KBM-7 (cell line): Measurements from ENCODE around the gene VNN1.
"Not testable (repeated sequence)": the region's sequence is repeated elsewhere in the genome, so short reads cannot be mapped to it uniquely, and the experiment has no call there.

Source experiments
- DNase-seq: peaks from one replicate; pipeline ENCODE4 v3.0.0-alpha.2; 2015
- in situ Hi-C: fragments of 300-500 bp; cut with MboI; formaldehyde crosslinking; loops from 2 replicates; pipeline ENCODE4 v1.14.3; 2020; ENCODE audit warnings: low sequenced_read_pairs, low pct_unique_long_range_greater_than_20kb, mixed read lengths

The VNN1 gene

DNA sequence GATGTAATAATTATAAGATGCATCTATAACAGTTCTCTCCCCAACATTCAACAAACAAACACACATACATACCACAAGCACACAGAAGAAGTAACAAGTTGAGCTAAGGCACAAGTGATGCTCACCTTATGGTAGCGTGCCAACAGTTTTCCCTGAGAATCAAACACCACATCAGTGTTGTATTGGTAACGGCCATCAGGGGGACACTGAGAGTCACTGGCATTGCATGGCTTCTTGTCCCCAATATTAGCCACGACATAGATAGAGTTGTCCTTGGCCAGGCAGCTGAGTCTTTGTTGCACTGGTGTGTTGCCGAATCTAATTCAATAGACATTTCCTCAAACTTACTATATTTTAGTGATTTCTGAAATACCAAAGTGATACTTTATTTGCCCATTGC, 14.8 kb upstream of the VNN1 start:
- in situ Hi-C loops = no loop called here
- no peak for DNase-seq

DNA sequence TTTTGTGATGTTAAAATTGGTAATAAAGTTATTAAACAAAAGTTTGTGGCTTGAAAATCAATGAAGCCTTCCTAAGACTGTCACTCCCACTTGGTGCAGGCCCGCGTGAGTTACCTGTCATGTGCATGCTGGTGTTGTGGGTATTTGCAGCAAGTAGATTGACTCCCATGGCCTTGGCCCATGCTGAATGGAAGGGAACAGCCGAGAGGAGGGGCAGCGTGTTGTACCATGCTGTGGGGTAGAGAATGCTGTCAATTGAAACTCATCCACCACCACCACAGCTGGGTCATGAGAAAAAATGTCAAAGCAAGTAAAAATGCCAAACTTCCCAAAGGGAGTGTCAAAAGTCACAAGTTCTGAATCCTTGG, 12.7 kb upstream of the VNN1 start:
- in situ Hi-C loops = no loop called here
- DNase-seq = no peak

DNA sequence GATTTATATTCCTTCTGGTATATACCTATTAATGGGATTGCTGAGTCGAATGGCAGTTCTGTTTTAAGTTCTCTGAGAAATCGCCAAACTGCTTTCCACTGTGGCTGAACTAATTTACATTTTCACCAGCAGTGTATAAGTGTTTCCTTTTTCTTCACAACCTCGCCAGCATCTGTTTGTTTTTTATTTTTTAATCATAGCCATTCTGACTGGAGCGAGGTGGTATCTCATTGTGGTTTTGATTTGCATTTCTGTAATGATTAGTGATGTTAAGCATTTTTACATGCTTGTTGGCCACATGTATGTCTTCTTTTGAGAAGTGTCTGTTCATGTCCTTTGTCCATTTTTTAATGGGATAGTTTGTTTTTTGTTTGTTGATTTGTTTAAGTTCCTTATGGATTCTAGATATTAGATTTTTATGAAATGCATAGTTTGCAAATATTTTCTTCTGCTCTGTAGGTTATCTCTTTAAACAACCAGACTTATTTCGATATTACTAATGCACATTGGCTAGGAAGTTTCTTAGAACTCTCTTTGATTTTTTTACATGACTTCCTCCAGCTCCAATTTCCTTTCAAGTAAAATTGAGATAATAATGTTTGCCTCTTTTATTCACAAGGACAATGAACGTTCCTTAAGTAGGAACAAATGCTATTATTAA, 12.2 kb upstream of the VNN1 start:
- in situ Hi-C loops = no loop called here
- no peak for DNase-seq

DNA sequence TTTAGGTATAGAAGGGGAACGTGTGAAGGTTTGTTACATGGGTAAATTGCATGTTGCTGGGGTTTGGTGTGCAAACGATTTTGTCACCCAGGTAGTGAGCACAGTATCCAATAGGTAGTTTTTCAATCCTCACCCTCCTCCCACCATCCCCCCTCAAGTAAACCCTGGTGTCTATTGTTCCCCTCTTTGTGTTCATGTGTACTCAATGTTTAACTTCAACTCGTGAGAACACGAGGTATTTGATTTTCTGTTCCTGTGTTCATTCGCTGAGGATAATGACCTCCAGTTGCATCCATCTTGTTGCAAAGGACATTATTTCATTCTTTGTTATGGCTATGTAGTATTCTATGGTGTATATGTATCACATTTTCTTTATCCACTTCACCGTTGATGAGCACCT, 11.6 kb upstream of the VNN1 start:
- DNase-seq = no peak
- in situ Hi-C loops = no loop called here

DNA sequence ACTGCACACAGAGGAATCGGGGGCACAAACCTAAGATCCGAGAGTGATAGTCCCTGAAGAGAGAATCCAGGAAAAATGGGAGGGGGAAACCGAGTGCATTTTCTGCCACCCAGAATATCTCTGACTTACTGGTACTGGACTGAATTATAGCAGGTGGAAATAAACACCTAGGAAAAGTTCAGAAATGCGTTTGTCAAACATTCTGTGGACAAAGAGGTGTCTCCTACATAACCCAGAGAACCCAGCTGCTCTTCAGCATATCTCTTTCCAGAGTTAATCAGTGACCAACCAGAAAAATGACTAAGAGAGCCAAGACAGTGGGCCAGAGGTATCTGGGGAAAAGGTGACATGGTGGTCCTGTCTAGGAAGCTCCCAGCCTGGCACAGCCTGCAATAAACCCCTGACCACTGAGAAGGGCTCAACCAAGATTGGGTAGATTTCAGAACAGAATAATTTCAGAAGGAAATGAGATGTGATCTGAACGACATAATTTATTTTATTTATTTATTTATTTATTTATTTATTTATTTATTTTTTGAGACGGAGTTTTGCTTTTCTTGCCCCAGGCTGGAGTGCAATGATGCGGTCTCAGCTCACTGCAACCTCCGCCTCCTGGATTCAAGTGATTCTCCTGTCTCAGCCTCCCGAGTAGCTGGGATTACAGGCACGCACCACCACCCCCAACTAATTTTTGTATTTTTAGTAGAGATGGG, 6.0 kb upstream of the VNN1 start:
- in situ Hi-C loops = no loop called here
- no peak for DNase-seq

- DNase-seq = no peak
- in situ Hi-C loops = no loop called here
Measured at GRCh38 chr6:132715881-132716637, 2.2 kb upstream of the VNN1 start.

- in situ Hi-C loops = no loop called here
- peak; percentile 33 for DNase-seq
Measured at GRCh38 chr6:132715204-132715603, 1.3 kb upstream of the VNN1 start.

- DNase-seq = no peak
- in situ Hi-C loops = no loop called here
Measured at GRCh38 chr6:132714160-132714559, 305 bp upstream of the VNN1 start.

- in situ Hi-C loops = no loop called here
- DNase-seq = no peak
Measured at GRCh38 chr6:132712366-132712765, 1.5 kb downstream of the VNN1 start.

- in situ Hi-C loops = no loop called here
- DNase-seq = no peak
Measured at GRCh38 chr6:132708771-132709170, 5.1 kb downstream of the VNN1 start.

DNA sequence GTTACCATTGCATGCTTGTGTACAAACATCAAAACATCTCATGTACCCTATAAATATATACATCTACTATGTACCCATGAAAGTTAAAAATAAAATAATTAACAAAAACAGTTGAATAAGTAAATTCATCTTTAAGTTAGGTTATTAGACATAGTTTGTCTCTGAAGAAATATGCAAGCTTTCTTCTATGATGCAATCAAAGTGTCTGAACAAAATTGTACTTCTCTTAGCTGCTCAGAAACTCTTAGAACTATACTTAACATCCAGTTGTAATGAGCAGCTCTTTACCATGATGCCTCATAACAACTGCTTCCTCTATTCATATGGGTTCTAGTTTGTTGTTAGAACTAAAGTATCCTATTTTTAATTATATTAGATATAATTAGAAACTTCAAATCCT, 5.9 kb downstream of the VNN1 start:
- in situ Hi-C loops = no loop called here

GRCh38 chr6:132706756-132707155, 7.1 kb downstream of the VNN1 start:
- in situ Hi-C loops, DNase-seq: not testable (repeated sequence)

More for the DNA sequence above, 5.9 kb downstream of the VNN1 start:
- DNase-seq = no peak

DNA sequence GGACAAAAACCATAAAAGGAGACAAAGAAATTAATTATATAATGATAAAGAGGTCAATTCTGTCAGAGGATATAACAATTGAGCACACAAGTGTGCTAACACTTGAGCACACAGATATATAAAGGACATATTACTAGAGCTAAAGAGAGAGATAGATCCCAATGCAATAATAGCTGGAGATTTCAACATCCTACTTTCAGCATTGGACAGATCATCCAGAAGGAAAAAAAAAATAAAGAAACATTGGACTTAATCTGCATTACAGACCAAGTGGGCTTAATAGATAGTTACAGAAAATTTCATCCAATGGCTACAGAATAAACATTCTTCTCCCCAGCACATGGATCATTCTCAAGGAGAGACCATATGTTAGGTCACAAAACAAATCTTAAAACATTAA, 9.9 kb downstream of the VNN1 start:
- no peak for DNase-seq
- in situ Hi-C loops = no loop called here

GRCh38 chr6:132698608-132699007, 15.2 kb downstream of the VNN1 start:
- in situ Hi-C loops = no loop called here
- no peak for DNase-seq

DNA sequence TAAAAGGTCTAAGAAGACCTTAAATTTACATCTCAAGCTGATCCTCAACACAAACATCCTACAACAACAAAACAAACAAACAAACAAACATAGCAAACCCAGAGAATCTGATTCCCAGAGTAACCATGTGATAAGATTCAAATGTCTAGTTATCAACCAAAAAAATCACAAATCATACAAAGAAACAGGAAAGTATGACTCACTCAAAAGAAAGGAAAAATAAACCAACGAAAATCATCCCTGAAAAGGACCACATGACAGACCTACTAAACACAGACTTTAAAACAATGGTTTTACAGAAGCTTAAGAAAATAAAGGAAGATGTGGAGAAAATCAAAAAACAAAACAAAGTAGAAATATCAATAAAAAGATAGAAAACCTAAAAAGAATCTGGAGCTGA, 18.1 kb downstream of the VNN1 start:
- no peak for DNase-seq
- in situ Hi-C loops = no loop called here

- no peak for DNase-seq
Measured at GRCh38 chr6:132693478-132693877, 20.4 kb downstream of the VNN1 start.

DNA sequence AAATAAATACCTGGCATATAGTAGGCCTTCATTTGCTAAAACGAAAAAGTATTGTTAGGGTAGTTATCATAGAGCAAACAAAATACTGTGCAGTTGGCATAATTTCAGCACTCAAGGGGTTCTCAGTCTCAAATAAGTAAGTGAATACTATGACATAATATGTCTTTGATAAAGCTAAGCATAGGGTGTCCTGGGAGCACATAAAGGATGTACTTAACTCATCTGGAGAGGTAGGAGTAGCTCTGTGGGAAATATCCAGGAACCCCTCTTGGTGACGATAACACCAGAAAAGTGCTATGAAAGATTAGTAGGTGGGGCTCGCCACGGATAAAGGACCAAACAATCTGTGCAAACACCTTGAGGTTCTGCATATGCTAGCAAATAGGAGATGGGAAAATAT, 23.2 kb downstream of the VNN1 start:
- in situ Hi-C loops = no loop called here
- DNase-seq = no peak

More at GRCh38 chr6:132693478-132693877, 20.4 kb downstream of the VNN1 start:
- in situ Hi-C loops = no loop called here

GRCh38 chr6:132687306-132687705, 26.5 kb downstream of the VNN1 start:
- no peak for DNase-seq
- in situ Hi-C loops = no loop called here

DNA sequence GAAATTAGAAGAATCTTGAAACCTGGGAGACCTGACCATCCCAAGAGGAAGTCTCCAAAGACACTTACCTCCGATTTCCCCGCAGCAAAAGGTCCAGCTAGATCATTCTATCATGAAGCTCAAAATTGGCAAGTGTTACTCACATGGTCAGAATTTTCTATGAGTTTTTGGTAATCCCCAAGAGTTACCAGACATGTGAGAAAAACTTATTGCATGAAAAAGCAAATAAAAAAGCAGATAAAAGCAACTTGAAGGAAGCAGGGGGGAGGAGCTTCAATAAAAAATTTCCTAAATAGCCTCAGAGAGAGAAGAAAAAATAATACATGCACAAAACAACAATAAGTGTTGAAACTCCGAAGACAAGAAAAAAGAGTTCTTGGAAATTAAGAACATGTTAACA, 27.3 kb downstream of the VNN1 start:
- DNase-seq = no peak
- in situ Hi-C loops = no loop called here

- in situ Hi-C loops = no loop called here
- no peak for DNase-seq
Measured at GRCh38 chr6:132685009-132685408, 28.8 kb downstream of the VNN1 start.
